B cell (primary cell): ENCODE results near the gene MILR1. TPM values are rescaled to one million over a fixed set of nuclear protein-coding genes. Genes with fewer than 3 reads are reported as not detected.

Experiments used
- ATAC-seq: fragments of 200-7000 bp; cut with Tn5 transposase; one replicate; pipeline ENCODE4 v1.10.0; 2021; ENCODE audit warnings: low read depth, mild to moderate bottlenecking, moderate number of reproducible peaks, moderate library complexity
- CTCF ChIA-PET: fragments of 350-600 bp; sonication (Branson Sonifier 250); formaldehyde crosslinking; loops from one replicate; lab custom pipeline; 2021; ENCODE audit warnings: antibody characterized with exemption, inconsistent platforms; lab: Charles Lee
- POLR2A ChIA-PET: fragments of 350-600 bp; sonication (Branson Sonifier 250); formaldehyde crosslinking; loops from one replicate; lab custom pipeline; 2021; ENCODE audit warnings: antibody characterized with exemption; lab: Charles Lee
- DNase-seq: peaks from one replicate; pipeline ENCODE4 v3.0.0; 2013
- H2AFZ ChIP-seq: 2 replicates; pipeline ENCODE4 v1.6.1; 2012; ENCODE audit warnings: mild to moderate bottlenecking, low read depth, low read length; ENCODE audit not compliant: insufficient read depth, poor library complexity, severe bottlenecking
- H3K27ac ChIP-seq, 2 donors: 1 replicate in 1 of 2; 2 replicates in 1 of 2; pipeline ENCODE4 v1.5.1; 2012 to 2013; ENCODE audit warnings: low read length in 2 of 2, mild to moderate bottlenecking in 2 of 2, moderate library complexity in 1 of 2
- H3K27me3 ChIP-seq, 4 experiments: fragments of 200-600 bp in 1 of 4; sonication (generic) in 1 of 4; replicated peaks in 1 of 4; 1 replicate in 2 of 4; 2 replicates in 2 of 4; pipeline versions ENCODE4 v1.6.1 to v1.7.0; 2013 to 2016; ENCODE audit warnings: low read length in 3 of 4, mild to moderate bottlenecking in 2 of 4, mixed read lengths in 1 of 4, moderate library complexity in 1 of 4; ENCODE audit not compliant: insufficient read depth in 4 of 4, control insufficient read depth in 3 of 4; ENCODE audit errors: control extremely low read depth in 1 of 4
- H3K36me3 ChIP-seq, 2 experiments: replicated peaks in 1 of 2; 1 replicate in 1 of 2; 2 replicates in 1 of 2; pipeline versions ENCODE4 v1.6.1 to v1.7.1; 2013; ENCODE audit warnings: low read length in 1 of 2; ENCODE audit not compliant: insufficient read depth in 2 of 2, control insufficient read depth in 1 of 2; ENCODE audit errors: control extremely low read depth in 1 of 2, extremely low read depth in 1 of 2
- H3K4me1 ChIP-seq, 2 donors: fragments of 200-600 bp in 1 of 2; sonication (generic) in 1 of 2; 1 replicate in 1 of 2; 2 replicates in 1 of 2; pipeline versions ENCODE4 v1.5.1 to v1.6.1; 2013 to 2017; ENCODE audit warnings: low read length in 2 of 2; ENCODE audit not compliant: control insufficient read depth in 2 of 2, insufficient read depth in 2 of 2
- H3K4me2 ChIP-seq: replicated peaks from 2 replicates; pipeline ENCODE3; 2012; ENCODE audit warnings: mild to moderate bottlenecking, low read depth, low read length; ENCODE audit not compliant: poor library complexity, severe bottlenecking
- H3K4me3 ChIP-seq, 5 experiments: fragments of 200-600 bp in 1 of 5; sonication (generic) in 1 of 5; 1 replicate in 3 of 5; 2 replicates in 2 of 5; pipeline versions ENCODE4 v1.5.1 to v1.7.0; 2011 to 2016; ENCODE audit warnings: low read length in 4 of 5, mild to moderate bottlenecking in 4 of 5, low read depth in 2 of 5, control low read depth in 1 of 5, moderate library complexity in 1 of 5; ENCODE audit not compliant: insufficient read depth in 1 of 5; ENCODE audit errors: control extremely low read depth in 1 of 5, extremely low read depth in 1 of 5
- H3K79me2 ChIP-seq: fragments of 200-600 bp; sonication (generic); one replicate; pipeline ENCODE4 v1.6.0; 2016; ENCODE audit warnings: low read length; ENCODE audit not compliant: control insufficient read depth, insufficient read depth
- H3K9ac ChIP-seq: fragments of 200-600 bp; sonication (generic); 2 replicates; pipeline ENCODE4 v1.6.1; 2017; ENCODE audit warnings: mild to moderate bottlenecking, low read length, moderate library complexity
- H3K9me3 ChIP-seq, 3 donors: one replicate each; pipeline versions ENCODE4 v1.6.1 to v1.7.1; 2013; ENCODE audit warnings: low read length in 2 of 3; ENCODE audit not compliant: control insufficient read depth in 2 of 3, insufficient read depth in 1 of 3; ENCODE audit errors: control extremely low read depth in 1 of 3
- H4K20me1 ChIP-seq: 2 replicates; pipeline ENCODE4 v1.6.0; 2012; ENCODE audit warnings: mild to moderate bottlenecking, low read length; ENCODE audit not compliant: insufficient read depth, control insufficient read depth, poor library complexity, severe bottlenecking
- H3K27ac Mint-ChIP-seq: one replicate; pipeline ENCODE4 v1.8.0; 2021; ENCODE audit warnings: mixed read lengths
- H3K27me3 Mint-ChIP-seq: one replicate; pipeline ENCODE4 v1.8.0; 2021; ENCODE audit warnings: mixed read lengths
- H3K4me1 Mint-ChIP-seq: one replicate; pipeline ENCODE4 v1.8.0; 2021; ENCODE audit warnings: mixed read lengths
- H3K4me3 Mint-ChIP-seq: one replicate; pipeline ENCODE4 v1.8.0; 2021; ENCODE audit warnings: mixed read lengths
- H3K9me3 Mint-ChIP-seq: one replicate; pipeline ENCODE4 v1.8.0; 2022; ENCODE audit warnings: mixed read lengths; ENCODE audit not compliant: insufficient read depth
- CTCF ChIP-seq: fragments of 200-600 bp; IDR thresholded peaks from one replicate; pipeline ENCODE4 v1.8.0; 2022; ENCODE audit warnings: antibody characterized with exemption, mild to moderate bottlenecking
- EZH2 ChIP-seq: IDR thresholded peaks from 2 replicates; pipeline ENCODE4 v1.6.1; 2012; ENCODE audit warnings: borderline replicate concordance, low read depth, mild to moderate bottlenecking, moderate library complexity, low read length; ENCODE audit not compliant: insufficient read depth, poor library complexity, severe bottlenecking
- WGBS: methylation state at CpG from one replicate; pipeline ENCODE4 v1.1.5; 2013; ENCODE audit warnings: missing lambda C conversion rate; ENCODE audit not compliant: insufficient coverage; 5-methylcytosine and 5-hydroxymethylcytosine counted together
- intact Hi-C: fragments of 100-400 bp; cut with micrococcal nuclease; formaldehyde crosslinking; loops from one replicate; pipeline ENCODE4 v1.10.0; 2022
- polyA plus RNA-seq: library from polyadenylated mRNA; depleted of rRNA; stranded (reverse); fragments of >200 nt; gene quantifications from 2 replicates; pipeline ENCODE4 v1.2.3, GENCODE V29; 2012
- total RNA-seq, 2 donors: library from RNA; stranded (reverse); fragments of 120-200 nt in 1 of 2; gene quantifications; 1 replicate in 1 of 2; 2 replicates in 1 of 2; pipeline versions ENCODE4 v1.2.3 to v1.2.4, GENCODE V29; 2013 to 2022

MILR1 gene
- total and polyA plus RNA-seq, 2 donors (not counting 1 experiment from before 2014, with no cell fraction given): 9.4 to 38.0 TPM

- Histone ChIP-seq H3K36me3 (peaks cover 3 to 6% of the 10 kb centered on the region in 2 experiments), H4K20me1 (peaks cover 5% of the 10 kb centered on the region), H3K27ac (peak overlapping the region; percentile 83 to 89), H3K4me2 (peak overlapping the region; percentile 91), H3K9ac (peak overlapping the region; percentile 64), H3K27me3 (no peaks in the 10 kb centered on the region), H3K4me3 (peak overlapping the region; percentile 47 to 71 (median 60)), H3K4me1 (peaks cover 42 to 54% of the 10 kb centered on the region in 2 donors), H3K79me2 (peaks cover 34% of the 10 kb centered on the region), H2AFZ (peak overlapping the region; percentile 25), H3K9me3 (no peaks in the 10 kb centered on the region)
- peaks cover 47% of the 10 kb centered on the region for H3K4me1 Mint-ChIP-seq
- TF ChIP-seq EZH2: no peak
- TF ChIP-seq CTCF: no peak
- ChIA-PET CTCF (interaction anchor here (0.7 to 3.8 kb wide), 16 partner anchors 8 to 110 kb away, joined by 3 to 35 read pairs (median 5); partner anchors contain the start of genes CEP95, DDX5, MILR1 and PECAM1), POLR2A (interaction anchor here (0.5 to 2.1 kb wide), 6 partner anchors 9 to 93 kb away, joined by 3 to 44 read pairs (median 5); partner anchors contain the start of genes CEP95 and DDX5)
- ATAC-seq (no peak), DNase-seq (no peak)
- H3K9me3 Mint-ChIP-seq: no peaks in the 10 kb centered on the region
- peak overlapping the region; percentile 96 for H3K27ac Mint-ChIP-seq
- H3K27me3 Mint-ChIP-seq: no peaks in the 10 kb centered on the region
- peak overlapping the region; percentile 92 for H3K4me3 Mint-ChIP-seq
- WGBS: 100% methylated on average over 1 of the region's 2 CpGs
- intact Hi-C loops: loop anchor here (1.0 to 10.0 kb wide), 6 partner anchors 9 to 268 kb away; partner anchors contain the start of genes CEP95 and DDX5
Measured at GRCh38 chr17:64412944-64413381, 36.0 kb upstream of the MILR1 start.

GRCh38 chr17:64413513-64413912 is 35.4 kb upstream of the MILR1 start:
- peak; percentile 57 for ATAC-seq
- TF ChIP-seq CTCF: no peak
- no peak for TF ChIP-seq EZH2

More at GRCh38 chr17:64413513-64413912, 35.4 kb upstream of the MILR1 start:
- peaks cover 49% of the 10 kb centered on the region for H3K4me1 Mint-ChIP-seq
- intact Hi-C loops: loop anchor here (1.0 to 10.0 kb wide), 4 partner anchors 13 to 269 kb away; partner anchors contain the start of genes CEP95 and DDX5
- CTCF ChIA-PET: interaction anchor here (1.3 to 10.2 kb wide), 9 partner anchors 9 to 111 kb away, joined by 3 to 316 read pairs (median 8); partner anchors contain the start of genes CEP95 and DDX5
- H3K9me3 Mint-ChIP-seq: no peaks in the 10 kb centered on the region
- Histone ChIP-seq H3K4me2 (peak overlapping the region; percentile 91), H3K4me3 (peak overlapping the region; percentile 47 to 71 (median 60)), H3K9me3 (no peaks in the 10 kb centered on the region), H3K4me1 (peaks cover 42 to 54% of the 10 kb centered on the region in 2 donors), H3K9ac (peak overlapping the region; percentile 64), H3K27ac (peak overlapping the region; percentile 83 to 89), H4K20me1 (peaks cover 5% of the 10 kb centered on the region), H2AFZ (peak overlapping the region; percentile 25), H3K27me3 (no peaks in the 10 kb centered on the region), H3K79me2 (peaks cover 28% of the 10 kb centered on the region), H3K36me3 (peaks cover 3 to 6% of the 10 kb centered on the region in 2 experiments)
- peak overlapping the region; percentile 96 for H3K27ac Mint-ChIP-seq
- H3K27me3 Mint-ChIP-seq: no peaks in the 10 kb centered on the region
- 0% methylated on average over 1 of the region's 4 CpGs for WGBS
- peak overlapping the region; percentile 92 for H3K4me3 Mint-ChIP-seq
- POLR2A ChIA-PET: interaction anchor here (1.1 to 2.1 kb wide), 3 partner anchors 9 to 93 kb away, joined by 3 to 44 read pairs (median 4); partner anchors contain the start of genes CEP95 and DDX5
- peak; percentile 77 for DNase-seq
